Neural cell (in vitro differentiated cells): ENCODE measurements around the gene PRKG1.

Experiments used
- CTCF ChIP-seq: fragments of 450-650 bp; IDR thresholded peaks from 2 replicates; pipeline ENCODE4 v1.5.1; 2014; ENCODE audit warnings: antibody characterized with exemption, mild to moderate bottlenecking, moderate library complexity; ENCODE audit not compliant: poor library complexity, severe bottlenecking
- EP300 ChIP-seq: fragments of 450-650 bp; conservative IDR thresholded peaks from 2 replicates; pipeline ENCODE4 v1.6.1; 2014; ENCODE audit warnings: antibody characterized with exemption, mild to moderate bottlenecking, moderate library complexity; ENCODE audit not compliant: poor library complexity, severe bottlenecking
- EZH2 ChIP-seq: fragments of 200-600, 300-800 bp; shearing (Covaris generic), sonication (generic); IDR thresholded peaks from 2 replicates; pipeline ENCODE4 v1.6.1; 2014; ENCODE audit warnings: antibody characterized with exemption, low read length, borderline replicate concordance, mild to moderate bottlenecking; ENCODE audit not compliant: insufficient read depth, poor library complexity, severe bottlenecking
- SMC3 ChIP-seq: fragments of 450-650 bp; conservative IDR thresholded peaks from 2 replicates; pipeline ENCODE4 v1.6.1; 2014; ENCODE audit warnings: antibody characterized with exemption, mild to moderate bottlenecking, moderate library complexity; ENCODE audit not compliant: poor library complexity
- TF ChIP-seq, protein P1 (sequence below): IDR thresholded peaks from 2 replicates; pipeline ENCODE4 v1.6.1; 2012; ENCODE audit warnings: borderline replicate concordance

- no peak for TF ChIP-seq CTCF
- TF ChIP-seq SMC3: no peak
- TF ChIP-seq EZH2: no peak
- no peak for TF ChIP-seq EP300
- TF ChIP-seq, protein P1, sequence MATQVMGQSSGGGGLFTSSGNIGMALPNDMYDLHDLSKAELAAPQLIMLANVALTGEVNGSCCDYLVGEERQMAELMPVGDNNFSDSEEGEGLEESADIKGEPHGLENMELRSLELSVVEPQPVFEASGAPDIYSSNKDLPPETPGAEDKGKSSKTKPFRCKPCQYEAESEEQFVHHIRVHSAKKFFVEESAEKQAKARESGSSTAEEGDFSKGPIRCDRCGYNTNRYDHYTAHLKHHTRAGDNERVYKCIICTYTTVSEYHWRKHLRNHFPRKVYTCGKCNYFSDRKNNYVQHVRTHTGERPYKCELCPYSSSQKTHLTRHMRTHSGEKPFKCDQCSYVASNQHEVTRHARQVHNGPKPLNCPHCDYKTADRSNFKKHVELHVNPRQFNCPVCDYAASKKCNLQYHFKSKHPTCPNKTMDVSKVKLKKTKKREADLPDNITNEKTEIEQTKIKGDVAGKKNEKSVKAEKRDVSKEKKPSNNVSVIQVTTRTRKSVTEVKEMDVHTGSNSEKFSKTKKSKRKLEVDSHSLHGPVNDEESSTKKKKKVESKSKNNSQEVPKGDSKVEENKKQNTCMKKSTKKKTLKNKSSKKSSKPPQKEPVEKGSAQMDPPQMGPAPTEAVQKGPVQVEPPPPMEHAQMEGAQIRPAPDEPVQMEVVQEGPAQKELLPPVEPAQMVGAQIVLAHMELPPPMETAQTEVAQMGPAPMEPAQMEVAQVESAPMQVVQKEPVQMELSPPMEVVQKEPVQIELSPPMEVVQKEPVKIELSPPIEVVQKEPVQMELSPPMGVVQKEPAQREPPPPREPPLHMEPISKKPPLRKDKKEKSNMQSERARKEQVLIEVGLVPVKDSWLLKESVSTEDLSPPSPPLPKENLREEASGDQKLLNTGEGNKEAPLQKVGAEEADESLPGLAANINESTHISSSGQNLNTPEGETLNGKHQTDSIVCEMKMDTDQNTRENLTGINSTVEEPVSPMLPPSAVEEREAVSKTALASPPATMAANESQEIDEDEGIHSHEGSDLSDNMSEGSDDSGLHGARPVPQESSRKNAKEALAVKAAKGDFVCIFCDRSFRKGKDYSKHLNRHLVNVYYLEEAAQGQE: no peak
These were observed 325.6 kb downstream of the PRKG1 start for GRCh38 chr10:51399840-51400239.
